HepG2 (cell line): Measurements from ENCODE around the gene ZBTB14. TPM values are rescaled to one million over a fixed set of nuclear protein-coding genes. Genes with fewer than 3 reads are reported as not detected.

Experiments
- ASH2L ChIP-seq: fragments of 300-600, 200-600 bp; sonication (generic); IDR thresholded peaks from 2 replicates; pipeline ENCODE4 v1.7.0; 2017; ENCODE audit warnings: low read depth, mild to moderate bottlenecking, moderate library complexity, mixed read lengths, low read length; ENCODE audit not compliant: insufficient read length
- CENPX ChIP-seq: sonication (generic); formaldehyde crosslinking; IDR thresholded peaks from 2 replicates; pipeline ENCODE4 v1.9.0; 2021; ENCODE audit warnings: mild to moderate bottlenecking, missing genetic modification reagents, moderate library complexity
- CREBL2 ChIP-seq: sonication (generic); formaldehyde crosslinking; IDR thresholded peaks from 2 replicates; pipeline ENCODE4 v1.8.1; 2023; ENCODE audit warnings: missing genetic modification reagents, mild to moderate bottlenecking, borderline replicate concordance
- DPF2 ChIP-seq: sonication (generic); formaldehyde crosslinking; IDR thresholded peaks from 2 replicates; pipeline ENCODE4 v1.4.0; 2020; ENCODE audit warnings: mild to moderate bottlenecking, low read depth, missing genetic modification reagents, borderline replicate concordance
- DRAP1 ChIP-seq: IDR thresholded peaks from 2 replicates; pipeline ENCODE4 v1.6.1; 2016; ENCODE audit warnings: missing genetic modification reagents, missing compliant biosample characterization
- FOXM1 ChIP-seq: sonication (generic); formaldehyde crosslinking; IDR thresholded peaks from 2 replicates; pipeline ENCODE4 v1.5.0; 2020; ENCODE audit warnings: missing genetic modification reagents
- HINFP ChIP-seq: sonication (generic); formaldehyde crosslinking; IDR thresholded peaks from 2 replicates; pipeline ENCODE4 v1.4.0; 2020; ENCODE audit warnings: low read depth, mild to moderate bottlenecking, missing genetic modification reagents
- HNRNPL ChIP-seq: fragments of 200-400 bp; formaldehyde crosslinking; IDR thresholded peaks from 2 replicates; pipeline ENCODE4 v1.6.1; 2017; ENCODE audit warnings: mild to moderate bottlenecking, low read depth, low read length
- MTF1 ChIP-seq: sonication (generic); formaldehyde crosslinking; IDR thresholded peaks from 2 replicates; pipeline ENCODE4 v1.5.0; 2020; ENCODE audit warnings: missing genetic modification reagents
- MXD3 ChIP-seq: IDR thresholded peaks from 2 replicates; pipeline ENCODE4 v1.6.1; 2016; ENCODE audit warnings: mild to moderate bottlenecking, missing biosample characterization, missing genetic modification reagents
- NFKB2 ChIP-seq: sonication (generic); formaldehyde crosslinking; IDR thresholded peaks from 2 replicates; pipeline ENCODE4 v1.4.0; 2020; ENCODE audit warnings: missing genetic modification reagents, borderline replicate concordance
- NR0B2 ChIP-seq: sonication (generic); formaldehyde crosslinking; IDR thresholded peaks from 2 replicates; pipeline ENCODE4 v1.4.0; 2020; ENCODE audit warnings: mild to moderate bottlenecking, missing genetic modification reagents
- PCBP1 ChIP-seq: fragments of 200-400 bp; formaldehyde crosslinking; IDR thresholded peaks from 2 replicates; pipeline ENCODE4 v1.6.1; 2017; ENCODE audit warnings: mild to moderate bottlenecking, low read depth, low read length, borderline replicate concordance
- SKIL ChIP-seq: sonication (generic); formaldehyde crosslinking; IDR thresholded peaks from 2 replicates; pipeline ENCODE4 v1.8.0; 2022; ENCODE audit warnings: missing genetic modification reagents, mild to moderate bottlenecking, moderate library complexity, borderline replicate concordance
- ZFP37 ChIP-seq: sonication (generic); formaldehyde crosslinking; IDR thresholded peaks from 2 replicates; pipeline ENCODE4 v1.4.0; 2020; ENCODE audit warnings: missing genetic modification reagents, borderline replicate concordance
- ZNF205 ChIP-seq: IDR thresholded peaks from 2 replicates; pipeline ENCODE4 v1.6.1; 2018; ENCODE audit warnings: missing biosample characterization, missing genetic modification reagents
- ZNF414 ChIP-seq: sonication (generic); formaldehyde crosslinking; IDR thresholded peaks from 2 replicates; pipeline ENCODE4 v1.5.0; 2020; ENCODE audit warnings: missing genetic modification reagents
- ZNF607 ChIP-seq: sonication (generic); formaldehyde crosslinking; IDR thresholded peaks from 2 replicates; pipeline ENCODE4 v1.5.1; 2020; ENCODE audit warnings: missing genetic modification reagents, mild to moderate bottlenecking, borderline replicate concordance
- ZUFSP ChIP-seq: sonication (generic); formaldehyde crosslinking; IDR thresholded peaks from 2 replicates; pipeline ENCODE4 v1.9.0; 2021; ENCODE audit warnings: missing genetic modification reagents, mild to moderate bottlenecking, borderline replicate concordance
- polyA plus RNA-seq, 8 experiments: library from polyadenylated mRNA; depleted of rRNA in 3 of 8; stranded (reverse) in 7 of 8; unstranded in 1 of 8; fragments of >200 nt; fragmentation: Illumina TruSeq in 4 of 8; extraction: Trizol in 4 of 8; gene quantifications; 2 replicates each; pipeline versions ENCODE4 v1.2.1 to v1.2.3, GENCODE V29; 2011 to 2016; ENCODE audit warnings: low read depth in 4 of 8, missing spikeins in 1 of 8, mixed read lengths in 1 of 8; ENCODE audit not compliant: insufficient read depth in 1 of 8
- total RNA-seq, 5 experiments: library from RNA; depleted of rRNA; stranded (reverse); fragments of >200 nt; fragmentation: Illumina TruSeq; extraction: Trizol; gene quantifications; 2 replicates each; pipeline ENCODE4 v1.2.3, GENCODE V29; 2016; ENCODE audit warnings: low read depth in 1 of 5

The ZBTB14 gene
- total and polyA plus RNA-seq, 2 of the 13 experiments (the other 11 are each of a cell fraction or from before 2014, with no cell fraction given): 8.0 to 14.4 TPM

GRCh38 chr18:5296706-5297320, 1.3 kb upstream of the ZBTB14 start (continued):
- TF ChIP-seq FOXM1 (CRISPR knock-in tag) (no peak), NFKB2 (CRISPR knock-in tag) (peak; percentile 53; the same call in 1 of the 2 replicates), CREBL2 (CRISPR knock-in tag) (no peak), CENPX (CRISPR knock-in tag) (no peak), HINFP (CRISPR knock-in tag) (no peak), ZFP37 (CRISPR knock-in tag) (no peak), SKIL (CRISPR knock-in tag) (0 out of 2 replicates have a peak, but pooled peaks have one; percentile 21), ZNF205 (CRISPR knock-in tag) (no peak), PCBP1 (no peak), MTF1 (no peak), ZNF607 (CRISPR knock-in tag) (no peak), DPF2 (CRISPR knock-in tag) (no peak), DRAP1 (CRISPR knock-in tag) (no peak; the same call in 1 of the 2 replicates), MXD3 (CRISPR knock-in tag) (peak; percentile 19; the same call in 1 of the 2 replicates), HNRNPL (no peak), ZUFSP (no peak), ZNF414 (CRISPR knock-in tag) (no peak), NR0B2 (CRISPR knock-in tag) (no peak), ASH2L (no peak)
